HEK293 (cell line): ENCODE measurements around the gene IL18R1.

Experiments
- CTCF ChIA-PET: fragments of 350-600 bp; formaldehyde crosslinking; extraction: SDS; loops from one replicate; lab custom pipeline; 2021; ENCODE audit warnings: antibody characterized with exemption; lab: Yijun Ruan, JAX
- POLR2A ChIA-PET: fragments of 300-600 bp; formaldehyde crosslinking; extraction: SDS; loops from one replicate; lab custom pipeline; 2020; ENCODE audit warnings: antibody characterized with exemption, inconsistent platforms; lab: Yijun Ruan, JAX
- H3K27ac ChIP-seq: fragments of 200-500 bp; sonication (Bioruptor generic); 2 replicates; pipeline ENCODE4 v1.5.1; 2014; ENCODE audit warnings: low read depth, low read length, control low read depth, inconsistent platforms; ENCODE audit errors: extremely low read depth
- H3K36me3 ChIP-seq, 2 experiments: fragments of 200-500 bp in 1 of 2; sonication (Bioruptor generic) in 1 of 2; 1 replicate in 1 of 2; 2 replicates in 1 of 2; pipeline ENCODE4 v1.5.1; 2014 to 2017; ENCODE audit warnings: inconsistent platforms in 2 of 2, low read length in 2 of 2; ENCODE audit not compliant: control insufficient read depth in 2 of 2, insufficient read depth in 1 of 2
- H3K4me1 ChIP-seq: fragments of 200-500 bp; sonication (Bioruptor generic); 2 replicates; pipeline ENCODE4 v1.5.1; 2014; ENCODE audit warnings: mild to moderate bottlenecking, low read length, inconsistent platforms; ENCODE audit not compliant: control insufficient read depth, insufficient read depth
- H3K4me3 ChIP-seq: 2 replicates; pipeline ENCODE4 v1.5.1; 2011; ENCODE audit warnings: low read depth, mild to moderate bottlenecking, control low read depth, low read length, moderate library complexity
- H3K9me3 ChIP-seq: fragments of 200-500 bp; sonication (Bioruptor generic); 2 replicates; pipeline ENCODE4 v1.5.1; 2014; ENCODE audit warnings: low read depth, low read length, inconsistent platforms; ENCODE audit not compliant: control insufficient read depth, insufficient read depth
- EGR2 ChIP-seq: fragments of 450-650 bp; formaldehyde crosslinking; IDR thresholded peaks from 2 replicates; pipeline ENCODE4 v1.5.1; 2016; ENCODE audit warnings: low read depth, missing biosample characterization, missing genetic modification characterization
- ELK4 ChIP-seq: IDR thresholded peaks from 2 replicates; pipeline ENCODE4 v1.6.1; 2011; ENCODE audit warnings: mild to moderate bottlenecking, low read depth, low read length, borderline replicate concordance
- GLIS2 ChIP-seq: fragments of 450-650 bp; formaldehyde crosslinking; IDR thresholded peaks from 2 replicates; pipeline ENCODE4 v1.5.1; 2016; ENCODE audit warnings: missing biosample characterization, missing genetic modification characterization
- HOXD13 ChIP-seq: sonication (generic); formaldehyde crosslinking; IDR thresholded peaks from 2 replicates; pipeline ENCODE4 v1.8.0; 2022; ENCODE audit warnings: missing genetic modification reagents, borderline replicate concordance
- IKZF3 ChIP-seq: fragments of 450-650 bp; IDR thresholded peaks from 2 replicates; pipeline ENCODE4 v1.5.0; 2018; ENCODE audit warnings: missing biosample characterization, mild to moderate bottlenecking, missing genetic modification characterization, moderate library complexity
- PRDM10 ChIP-seq: fragments of 450-650 bp; formaldehyde crosslinking; IDR thresholded peaks from 2 replicates; pipeline ENCODE4 v1.5.1; 2016; ENCODE audit warnings: missing biosample characterization, missing genetic modification characterization
- YY2 ChIP-seq: fragments of 450-650 bp; formaldehyde crosslinking; IDR thresholded peaks from 2 replicates; pipeline ENCODE4 v1.5.1; 2016; ENCODE audit warnings: missing biosample characterization, missing genetic modification characterization
- ZBTB7A ChIP-seq: fragments of 450-650 bp; formaldehyde crosslinking; IDR thresholded peaks from 2 replicates; pipeline ENCODE4 v1.5.1; 2016; ENCODE audit warnings: low read depth, missing biosample characterization, missing genetic modification characterization
- ZFP37 ChIP-seq: fragments of 450-650 bp; formaldehyde crosslinking; IDR thresholded peaks from 2 replicates; pipeline ENCODE4 v1.5.1; 2016; ENCODE audit warnings: missing biosample characterization, missing genetic modification characterization
- ZIC2 ChIP-seq: fragments of 450-650 bp; formaldehyde crosslinking; IDR thresholded peaks from 2 replicates; pipeline ENCODE4 v1.5.1; 2016; ENCODE audit warnings: missing biosample characterization, missing genetic modification characterization
- ZNF157 ChIP-seq: fragments of 450-650 bp; formaldehyde crosslinking; IDR thresholded peaks from 2 replicates; pipeline ENCODE4 v1.5.1; 2016; ENCODE audit warnings: missing biosample characterization, missing genetic modification characterization
- ZNF211 ChIP-seq: fragments of 450-650 bp; formaldehyde crosslinking; IDR thresholded peaks from 2 replicates; pipeline ENCODE4 v1.5.1; 2016; ENCODE audit warnings: low read depth, missing biosample characterization, missing genetic modification characterization
- ZNF248 ChIP-seq: fragments of 450-650 bp; formaldehyde crosslinking; IDR thresholded peaks from 2 replicates; pipeline ENCODE4 v1.5.1; 2017; ENCODE audit warnings: missing biosample characterization, missing genetic modification characterization
- ZNF548 ChIP-seq: fragments of 450-650 bp; formaldehyde crosslinking; IDR thresholded peaks from 2 replicates; pipeline ENCODE4 v1.5.1; 2016; ENCODE audit warnings: missing biosample characterization, missing genetic modification characterization
- ZNF660 ChIP-seq: fragments of 450-650 bp; IDR thresholded peaks from 2 replicates; pipeline ENCODE4 v1.5.1; 2018; ENCODE audit warnings: missing biosample characterization, mild to moderate bottlenecking, missing genetic modification characterization
- ZNF677 ChIP-seq: fragments of 450-650 bp; IDR thresholded peaks from 2 replicates; pipeline ENCODE4 v1.5.0; 2018; ENCODE audit warnings: missing biosample characterization, mild to moderate bottlenecking, missing genetic modification characterization, moderate library complexity
- ZSCAN18 ChIP-seq: fragments of 450-650 bp; formaldehyde crosslinking; IDR thresholded peaks from 2 replicates; pipeline ENCODE4 v1.5.1; 2016; ENCODE audit warnings: missing biosample characterization, missing genetic modification characterization

The IL18R1 gene

GRCh38 chr2:102355526-102356380 lies at the start of gene IL18R1 (continued):
- no peak for TF ChIP-seq PRDM10 (tag by site-specific recombination)
- TF ChIP-seq ZNF677 (tag by site-specific recombination), result no peak
- TF ChIP-seq GLIS2 (tag by site-specific recombination), result 0 out of 2 replicates have a peak, but pooled peaks have one; percentile 15
- TF ChIP-seq ZIC2 (tag by site-specific recombination), result no peak
- TF ChIP-seq ZSCAN18, result no peak

- H3K4me1 ChIP-seq, result no peaks in the 10 kb centered on the region
- CTCF ChIA-PET, result no interaction called here
- POLR2A ChIA-PET, result no interaction called here
Measured at GRCh38 chr2:102306125-102306524, 49.5 kb upstream of the IL18R1 start.

GRCh38 chr2:102310964-102311640 lies 44.5 kb upstream of the IL18R1 start, which contains the start of gene IL1RL1:
Gene IL1RL1 (plus strand): TSS chr2:102311563. CDS start chr2:102338265, 26,702 bp downstream.
- CTCF ChIA-PET, result interaction anchor here (0.9 to 1.6 kb wide), 2 partner anchors 9 to 70 kb away, joined by 3 to 6 read pairs; no protein-coding TSS in a partner anchor
- H3K27ac ChIP-seq, result no peak within 1 kb of the TSS
- H3K4me1 ChIP-seq, result no peaks in the 10 kb centered on the region
- H3K4me3 ChIP-seq, result no peak within 1 kb of the TSS
- POLR2A ChIA-PET, result no interaction called here
- H3K9me3 ChIP-seq, result no peaks in the 10 kb centered on the region
- no peaks in the 10 kb centered on the region for H3K36me3 ChIP-seq
- no peak for TF ChIP-seq ZFP37 (tag by site-specific recombination)
- no peak for TF ChIP-seq ZNF157 (tag by site-specific recombination)
- no peak for TF ChIP-seq ZNF248 (tag by site-specific recombination)
- no peak for TF ChIP-seq ZNF548
- TF ChIP-seq EGR2 (tag by site-specific recombination), result no peak
- TF ChIP-seq ELK4, result no peak
- no peak for TF ChIP-seq GLIS2 (tag by site-specific recombination)
- no peak for TF ChIP-seq ZNF211 (tag by site-specific recombination)
- no peak for TF ChIP-seq ZNF660
- no peak for TF ChIP-seq ZBTB7A (tag by site-specific recombination)
- TF ChIP-seq, all 188 proteins: peak for 0

More at GRCh38 chr2:102306125-102306524, 49.5 kb upstream of the IL18R1 start:
- TF ChIP-seq YY2 (tag by site-specific recombination) (no peak), IKZF3 (no peak), HOXD13 (CRISPR knock-in tag) (no peak)
- no peaks in the 10 kb centered on the region for H3K36me3 ChIP-seq
- no peak overlapping the region for H3K4me3 ChIP-seq
- H3K27ac ChIP-seq, result no peak overlapping the region
- H3K9me3 ChIP-seq, result no peaks in the 10 kb centered on the region
